Hepatocyte (in vitro differentiated cells): ENCODE results near the gene SCRT2.

Experiments used
- CTCF ChIP-seq: fragments of 200-600 bp; sonication (generic); IDR thresholded peaks from 2 replicates; pipeline ENCODE4 v1.5.1; 2016; ENCODE audit warnings: antibody characterized with exemption, mild to moderate bottlenecking; ENCODE audit not compliant: poor library complexity
- EZH2 ChIP-seq: fragments of 200-600 bp; sonication (generic); IDR thresholded peaks from 2 replicates; pipeline ENCODE4 v1.6.1; 2016; ENCODE audit warnings: antibody characterized with exemption, mild to moderate bottlenecking, borderline replicate concordance
- EZH2phosphoT487 ChIP-seq: fragments of 200-600 bp; sonication (generic); IDR thresholded peaks from one replicate; pipeline ENCODE4 v1.6.1; 2018; ENCODE audit warnings: antibody characterized with exemption, mild to moderate bottlenecking, low read depth, moderate library complexity; ENCODE audit not compliant: unreplicated experiment, severe bottlenecking

- TF ChIP-seq CTCF (no peak), EZH2 (no peak), EZH2phosphoT487 (no peak)
Observed at GRCh38 chr20:618980-619379, 56.6 kb downstream of the SCRT2 start.
